Urinary bladder (tissue), 4 donors: ENCODE measurements around the gene CD2BP2. TPM values are rescaled to one million over a fixed set of nuclear protein-coding genes. Genes with fewer than 3 reads are reported as not detected.
A peak's percentile ranks its signal among the peaks of the same experiment; 100 is the strongest.
"Not testable (repeated sequence)": the region's sequence is repeated elsewhere in the genome, so short reads cannot be mapped to it uniquely, and the experiment has no call there.

Experiments
- DNase-seq: peaks from one replicate; pipeline ENCODE4 v3.0.0-alpha.2; 2015; ENCODE audit errors: extremely low spot score
- H3K27ac ChIP-seq: one replicate; pipeline ENCODE4 v1.5.1; 2013; ENCODE audit warnings: low read depth, mild to moderate bottlenecking, moderate library complexity
- H3K36me3 ChIP-seq: one replicate; pipeline ENCODE4 v1.6.1; 2013; ENCODE audit warnings: mild to moderate bottlenecking, moderate library complexity; ENCODE audit not compliant: insufficient read depth
- H3K4me1 ChIP-seq: one replicate; pipeline ENCODE4 v1.6.1; 2013; ENCODE audit warnings: mild to moderate bottlenecking, moderate library complexity; ENCODE audit not compliant: insufficient read depth
- H3K4me3 ChIP-seq: one replicate; pipeline ENCODE4 v1.5.1; 2013; ENCODE audit warnings: low read depth, low read length
- WGBS: extraction: QIAGEN DNeasy Blood & Tissue Kit; methylation state at CpG from one replicate; pipeline ENCODE4 v1.1.7; 2013; 5-methylcytosine and 5-hydroxymethylcytosine counted together
- polyA plus RNA-seq: library from polyadenylated mRNA; stranded (reverse); fragments of 200-250 nt; gene quantifications from one replicate; pipeline ENCODE4 v1.2.3, GENCODE V29; 2013
- total RNA-seq: library from RNA; depleted of rRNA; stranded (reverse); fragments of >200 nt; gene quantifications from one replicate; pipeline ENCODE4 v1.2.3, GENCODE V29; 2014
- donor health status: healthy with polysubstance abuse.
- donor health status: healthy.

The CD2BP2 gene
- total and polyA plus RNA-seq, 2 donors: 20.0 to 50.2 TPM

DNA sequence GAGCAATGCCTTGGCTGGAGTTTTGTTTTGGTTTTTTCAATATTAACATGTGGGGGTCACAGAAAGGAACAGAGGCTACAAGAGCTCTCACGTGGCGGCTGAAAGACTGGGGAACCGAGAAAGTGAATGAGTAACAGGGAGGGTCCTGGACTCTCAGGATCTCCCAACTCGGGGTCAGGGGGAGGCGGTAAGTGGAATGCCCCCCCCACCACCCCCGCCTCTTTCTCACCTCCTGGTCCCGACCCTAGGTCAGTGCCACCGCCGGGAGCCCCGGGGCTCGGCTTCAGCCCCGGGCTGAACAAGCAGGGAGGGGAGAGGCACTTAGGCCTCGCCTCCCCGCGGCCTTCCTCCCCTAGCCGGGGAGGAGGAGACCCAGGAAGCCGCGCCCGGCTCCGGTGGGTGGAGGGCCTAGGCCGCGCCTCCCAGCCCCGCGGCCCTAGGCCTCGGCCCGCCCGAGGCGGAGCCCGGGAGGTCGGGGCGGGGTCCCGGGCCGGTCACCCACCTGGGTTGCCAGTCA, 20.6 kb downstream of the CD2BP2 start:
- WGBS: 2% methylated on average over 23 of the region's 33 CpGs
- not testable (repeated sequence) for H3K27ac ChIP-seq, H3K36me3 ChIP-seq, DNase-seq, H3K4me1 ChIP-seq
- peak overlapping the region; percentile 80 for H3K4me3 ChIP-seq

DNA sequence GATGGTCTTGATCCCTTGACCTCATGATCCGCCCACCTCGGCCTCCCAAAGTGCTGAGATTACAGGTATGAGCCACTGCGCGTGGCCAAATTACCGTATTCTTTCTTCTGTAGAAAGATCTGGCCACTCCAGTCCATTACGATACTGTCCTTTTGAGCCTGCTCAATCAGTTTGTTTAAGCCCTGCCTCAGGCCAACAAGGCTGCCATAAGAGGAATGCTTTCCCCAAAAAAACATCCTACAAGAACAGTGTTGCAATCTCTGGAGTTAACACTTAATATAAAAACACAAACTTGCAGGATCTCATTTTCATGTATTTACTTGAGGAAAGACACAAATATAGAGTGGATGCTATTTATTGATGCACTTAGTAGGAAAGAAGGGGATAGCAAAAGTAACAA, 30.9 kb downstream of the CD2BP2 start:
- 90% methylated on average over 6 of the region's 6 CpGs for WGBS
- H3K4me1 ChIP-seq, H3K4me3 ChIP-seq, H3K27ac ChIP-seq, DNase-seq, H3K36me3 ChIP-seq: not testable (repeated sequence)

DNA sequence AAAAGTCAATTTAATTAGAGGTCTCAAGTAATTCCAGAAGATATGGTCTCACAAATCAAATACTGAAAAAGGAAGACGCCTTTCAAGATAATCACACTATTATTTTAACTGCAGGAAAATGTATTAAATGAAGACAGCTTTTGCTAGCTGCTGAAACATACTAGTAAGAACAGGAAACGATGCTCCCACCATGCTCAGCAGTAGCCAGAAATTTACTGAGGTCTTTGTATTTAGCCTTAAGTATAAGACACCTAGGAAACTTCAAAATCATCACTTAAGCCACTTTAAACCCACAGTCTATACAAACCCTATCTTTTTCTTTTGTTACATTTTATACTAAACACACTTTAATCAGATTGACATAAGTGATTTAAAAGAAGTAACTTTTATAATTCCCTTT, 36.5 kb downstream of the CD2BP2 start:
- not testable (repeated sequence) for H3K27ac ChIP-seq, H3K4me3 ChIP-seq, DNase-seq, H3K36me3 ChIP-seq, H3K4me1 ChIP-seq
- WGBS: 45% methylated on average over 2 of the region's 2 CpGs

DNA sequence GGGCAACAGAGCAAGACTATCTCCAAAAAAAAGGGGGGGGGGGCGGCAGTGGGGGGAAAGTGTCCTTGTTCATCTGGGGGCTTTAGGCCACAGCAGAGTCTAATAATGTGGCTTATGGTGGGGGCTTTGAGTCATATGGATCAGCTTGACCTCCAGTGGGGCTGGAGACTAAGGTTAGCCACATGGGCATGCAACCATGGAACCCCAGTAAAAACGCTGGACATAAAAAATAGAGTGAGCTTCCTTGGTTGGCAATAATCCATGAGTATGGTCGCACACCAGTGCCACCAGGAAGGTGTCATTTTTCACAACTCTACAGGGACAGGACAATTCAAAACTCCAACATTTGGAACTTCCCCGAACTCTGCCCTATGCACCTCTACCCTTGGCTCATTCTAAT, 44.2 kb downstream of the CD2BP2 start:
- 94% methylated on average over 3 of the region's 4 CpGs for WGBS
- H3K4me1 ChIP-seq, H3K27ac ChIP-seq, H3K4me3 ChIP-seq, H3K36me3 ChIP-seq, DNase-seq: not testable (repeated sequence)

DNA sequence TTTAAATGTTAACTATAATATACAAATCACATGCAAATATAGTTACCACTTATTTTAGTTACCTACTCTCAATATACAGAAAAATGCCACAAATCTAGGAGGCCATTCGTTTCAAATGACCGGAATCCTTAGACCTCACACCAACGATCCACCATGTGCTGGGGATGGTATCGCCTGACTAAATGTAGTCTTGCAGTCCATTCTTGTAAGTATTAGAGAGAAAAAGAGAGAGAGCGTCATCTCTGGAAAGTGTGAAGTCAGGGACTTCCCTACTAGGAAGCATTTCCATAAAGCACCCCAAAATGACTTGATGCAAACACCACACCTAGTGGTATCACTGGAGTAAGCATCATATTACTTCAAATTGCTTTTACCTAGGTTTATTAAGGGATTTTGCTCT, 45.9 kb downstream of the CD2BP2 start:
- H3K4me3 ChIP-seq, H3K27ac ChIP-seq, H3K4me1 ChIP-seq, DNase-seq, H3K36me3 ChIP-seq: not testable (repeated sequence)
- WGBS: 93% methylated on average over 5 of the region's 5 CpGs

Other genes with a start within 250 kb of the CD2BP2 start
- 4.6 TPM for gene GDPD3, start 241.8 kb downstream of the CD2BP2 start, total RNA-seq
- 5.1 TPM for gene GDPD3, start 241.8 kb downstream of the CD2BP2 start, polyA plus RNA-seq
- 14.6 TPM for gene MAPK3, start 232.1 kb downstream of the CD2BP2 start, total RNA-seq
- gene MAPK3, start 232.1 kb downstream of the CD2BP2 start, polyA plus RNA-seq: 120 TPM
- 9.6 TPM for gene CORO1A, start 171.7 kb downstream of the CD2BP2 start, total RNA-seq
- gene CORO1A, start 171.7 kb downstream of the CD2BP2 start, polyA plus RNA-seq: 37.2 TPM
- gene BOLA2B, start 161.6 kb downstream of the CD2BP2 start, total RNA-seq: 10.2 TPM
- gene BOLA2B, start 161.6 kb downstream of the CD2BP2 start, polyA plus RNA-seq: 97.5 TPM
- gene SLX1A, start 161.4 kb downstream of the CD2BP2 start, total RNA-seq: 15.4 TPM
- 42.7 TPM for gene SLX1A, start 161.4 kb downstream of the CD2BP2 start, polyA plus RNA-seq
- gene SULT1A3, start 156.1 kb downstream of the CD2BP2 start, total RNA-seq: 3.2 TPM
- 7.5 TPM for gene SULT1A3, start 156.1 kb downstream of the CD2BP2 start, polyA plus RNA-seq
- gene NPIPB13, start 106.8 kb downstream of the CD2BP2 start, total RNA-seq: 3.8 TPM
- 3.7 TPM for gene NPIPB13, start 106.8 kb downstream of the CD2BP2 start, polyA plus RNA-seq
- gene TBC1D10B, start 15.2 kb upstream of the CD2BP2 start, total RNA-seq: 18.9 TPM
- gene TBC1D10B, start 15.2 kb upstream of the CD2BP2 start, polyA plus RNA-seq: 29.5 TPM
- 165 TPM for gene MYL11, start 19.5 kb upstream of the CD2BP2 start, total RNA-seq
- 1.4 TPM for gene MYL11, start 19.5 kb upstream of the CD2BP2 start, polyA plus RNA-seq
- gene SEPTIN1, start 27.3 kb upstream of the CD2BP2 start, total RNA-seq: 0.37 TPM
- gene SEPTIN1, start 27.3 kb upstream of the CD2BP2 start, polyA plus RNA-seq: 3.5 TPM
- 6.7 TPM for gene ZNF48, start 40.1 kb upstream of the CD2BP2 start, total RNA-seq
- gene ZNF48, start 40.1 kb upstream of the CD2BP2 start, polyA plus RNA-seq: 10.2 TPM
- 5.2 TPM for gene ZNF771, start 52.3 kb upstream of the CD2BP2 start, total RNA-seq
- gene ZNF771, start 52.3 kb upstream of the CD2BP2 start, polyA plus RNA-seq: 18.6 TPM
- 8.0 TPM for gene DCTPP1, start 74.7 kb upstream of the CD2BP2 start, total RNA-seq
- 36.7 TPM for gene DCTPP1, start 74.7 kb upstream of the CD2BP2 start, polyA plus RNA-seq
- 7.1 TPM for gene SEPHS2, start 90.6 kb upstream of the CD2BP2 start, total RNA-seq
- 45.8 TPM for gene SEPHS2, start 90.6 kb upstream of the CD2BP2 start, polyA plus RNA-seq
- gene ITGAL, start 117.4 kb upstream of the CD2BP2 start, total RNA-seq: 4.1 TPM
- gene ITGAL, start 117.4 kb upstream of the CD2BP2 start, polyA plus RNA-seq: 1.8 TPM
- 17.7 TPM for gene ZNF768, start 171.3 kb upstream of the CD2BP2 start, total RNA-seq
- 50.6 TPM for gene ZNF768, start 171.3 kb upstream of the CD2BP2 start, polyA plus RNA-seq
- 13.3 TPM for gene ZNF747, start 179.6 kb upstream of the CD2BP2 start, total RNA-seq
- 11.9 TPM for gene ZNF747, start 179.6 kb upstream of the CD2BP2 start, polyA plus RNA-seq
- gene ZNF764, start 203.1 kb upstream of the CD2BP2 start, total RNA-seq: 5.7 TPM
- gene ZNF764, start 203.1 kb upstream of the CD2BP2 start, polyA plus RNA-seq: 8.1 TPM
- 10.0 TPM for gene ZNF688, start 216.4 kb upstream of the CD2BP2 start, total RNA-seq
- 15.6 TPM for gene ZNF688, start 216.4 kb upstream of the CD2BP2 start, polyA plus RNA-seq
- gene ZNF785, start 230.4 kb upstream of the CD2BP2 start, total RNA-seq: 15.7 TPM
- 7.5 TPM for gene ZNF785, start 230.4 kb upstream of the CD2BP2 start, polyA plus RNA-seq